Adrenal gland (tissue), 12 donors: ENCODE results near the gene GBA3. TPM values are rescaled to one million over a fixed set of nuclear protein-coding genes. Genes with fewer than 3 reads are reported as not detected.

Source experiments
- DNase-seq, 7 donors: peaks; one replicate each; pipeline ENCODE4 v3.0.0-alpha.2; 2019 to 2020
- H3K27ac ChIP-seq, 5 donors: fragments of 200-600 bp; sonication (generic) in 4 of 5; 1 replicate in 3 of 5; 2 replicates in 2 of 5; pipeline versions ENCODE4 v1.5.1 to v1.8.0; 2016 to 2020; ENCODE audit warnings: mild to moderate bottlenecking in 1 of 5
- H3K27me3 ChIP-seq: fragments of 200-600 bp; 2 replicates; pipeline ENCODE4 v1.8.0; 2021
- H3K36me3 ChIP-seq, 2 donors: fragments of 200-600 bp; replicated peaks in 1 of 2; 1 replicate in 1 of 2; 2 replicates in 1 of 2; pipeline versions ENCODE4 v1.5.1 to v1.8.0; 2018 to 2022
- H3K4me1 ChIP-seq, 2 donors: fragments of 200-600 bp; replicated peaks in 1 of 2; 1 replicate in 1 of 2; 2 replicates in 1 of 2; pipeline versions ENCODE4 v1.5.1 to v1.8.0; 2018 to 2021
- H3K4me3 ChIP-seq, 4 donors: fragments of 200-600 bp; sonication (generic) in 3 of 4; one replicate each; pipeline ENCODE4 v1.5.1; 2016 to 2018
- H3K9me3 ChIP-seq, 3 donors: fragments of 200-600 bp; sonication (generic) in 1 of 3; replicated peaks in 1 of 3; 1 replicate in 2 of 3; 2 replicates in 1 of 3; pipeline versions ENCODE4 v1.5.1 to v1.8.0; 2016 to 2021
- POLR2A ChIP-seq, 2 donors: fragments of 450-650 bp; IDR thresholded peaks; one replicate each; pipeline ENCODE4 v1.6.1; 2017; ENCODE audit warnings: antibody characterized with exemption in 2 of 2, mild to moderate bottlenecking in 2 of 2, moderate library complexity in 1 of 2
- WGBS, 4 donors: extraction: QIAGEN DNeasy Blood & Tissue Kit in 2 of 4; methylation state at CpG; one replicate each; pipeline versions ENCODE4 v1.1.5 to v1.1.7; 2013 to 2017; 5-methylcytosine and 5-hydroxymethylcytosine counted together
- intact Hi-C, 2 donors: fragments of 100-400 bp; cut with DNase I; formaldehyde crosslinking; loops; one replicate each; pipeline versions ENCODE4 v1.14.1 to v1.15.0; 2022 to 2023
- polyA plus RNA-seq, 3 donors: library from polyadenylated mRNA; stranded (reverse); fragments of 200-250 nt in 2 of 3; fragments of 350-450 nt in 1 of 3; fragmentation: Illumina TruSeq in 1 of 3; extraction: RNeasy Lipid Tissue Mini Kit (QIAGEN cat#74804) in 1 of 3; gene quantifications; one replicate each; pipeline ENCODE4 v1.2.3, GENCODE V29; 2013 to 2014
- total RNA-seq, 9 donors: library from RNA; depleted of rRNA in 4 of 9; stranded (reverse); fragments of >200 nt in 4 of 9; fragments of 120-200 nt in 1 of 9; fragmentation: NEBNext Ultra II Directional in 1 of 9; extraction: Animal tissue kit (Norgen Biotek cat#: 25700) in 1 of 9; gene quantifications; one replicate each; pipeline versions ENCODE4 v1.1.0 to v1.2.4, GENCODE V29; 2013 to 2023
- TF ChIP-seq, protein P1 (sequence below), 6 experiments: fragments of 450-650 bp in 4 of 6; fragments of 200-600 bp in 2 of 6; sonication (generic) in 1 of 6; IDR thresholded peaks; 1 replicate in 5 of 6; 2 replicates in 1 of 6; pipeline versions ENCODE4 v1.5.1 to v1.8.0; 2016 to 2021; ENCODE audit warnings: antibody characterized with exemption in 6 of 6, mild to moderate bottlenecking in 2 of 6, moderate library complexity in 1 of 6
- donor health status: healthy with polysubstance abuse.
- donor health status: Bipolar disorder and iron deficiency.
- donor health status: DM: yes; HTN: yes; CAD: no.
- donor health status: DM: no; HTN: no; CAD: no.
- donor health status: DM: no; HTN: no; CAD: no.
- donor health status: DM: yes; HTN: yes; CAD: no.

GBA3 gene
- total and polyA plus RNA-seq, 12 donors: 0.07 to 0.45 (median 0.15) TPM; not detected in 6

DNA sequence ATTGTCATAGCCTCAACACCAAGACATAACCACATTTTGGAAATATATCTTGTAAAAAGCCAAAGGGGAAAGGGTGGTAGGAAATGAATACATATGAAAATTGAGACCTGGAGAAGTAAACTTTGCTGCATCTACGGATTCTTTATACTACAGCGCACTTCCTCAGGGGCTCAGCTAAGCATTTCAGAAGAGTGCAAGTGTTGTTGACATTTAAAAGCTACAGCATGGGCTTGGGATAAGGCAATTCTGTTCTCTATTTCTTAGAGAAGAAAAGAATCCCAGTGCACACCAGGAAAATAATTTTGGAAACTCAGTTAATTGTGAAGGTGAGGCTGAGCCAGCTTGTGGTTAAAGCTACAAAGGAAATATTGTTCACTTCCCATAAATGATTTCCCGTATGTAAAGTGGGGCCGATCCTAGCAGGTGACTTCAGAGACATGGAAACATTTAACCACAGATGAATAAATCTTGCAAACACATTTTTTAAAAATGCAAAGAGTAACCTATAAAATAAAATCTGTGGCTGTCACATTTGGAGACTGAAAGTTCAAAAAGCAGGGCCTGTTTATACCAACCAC lies 12.6 kb upstream of the GBA3 start:
- Histone ChIP-seq H3K27me3 (no peaks in the 10 kb centered on the region), H3K36me3 (no peaks in the 10 kb centered on the region), H3K9me3 (no peaks in the 10 kb centered on the region), H3K4me1 (no peaks in the 10 kb centered on the region), H3K27ac (no peak overlapping the region), H3K4me3 (no peak overlapping the region)
- intact Hi-C loops: loop anchor here in 1 of 2 donors (10.0 kb wide), 1 partner anchor 875 kb away; no protein-coding TSS in a partner anchor
- no peak for DNase-seq
- 59 to 70% (median 63%) methylated on average over 4 of the region's 4 CpGs for WGBS, 4 donors
- no peak for TF ChIP-seq POLR2A (IDR thresholded peaks at IDR 0.05)
- TF ChIP-seq, protein P1, sequence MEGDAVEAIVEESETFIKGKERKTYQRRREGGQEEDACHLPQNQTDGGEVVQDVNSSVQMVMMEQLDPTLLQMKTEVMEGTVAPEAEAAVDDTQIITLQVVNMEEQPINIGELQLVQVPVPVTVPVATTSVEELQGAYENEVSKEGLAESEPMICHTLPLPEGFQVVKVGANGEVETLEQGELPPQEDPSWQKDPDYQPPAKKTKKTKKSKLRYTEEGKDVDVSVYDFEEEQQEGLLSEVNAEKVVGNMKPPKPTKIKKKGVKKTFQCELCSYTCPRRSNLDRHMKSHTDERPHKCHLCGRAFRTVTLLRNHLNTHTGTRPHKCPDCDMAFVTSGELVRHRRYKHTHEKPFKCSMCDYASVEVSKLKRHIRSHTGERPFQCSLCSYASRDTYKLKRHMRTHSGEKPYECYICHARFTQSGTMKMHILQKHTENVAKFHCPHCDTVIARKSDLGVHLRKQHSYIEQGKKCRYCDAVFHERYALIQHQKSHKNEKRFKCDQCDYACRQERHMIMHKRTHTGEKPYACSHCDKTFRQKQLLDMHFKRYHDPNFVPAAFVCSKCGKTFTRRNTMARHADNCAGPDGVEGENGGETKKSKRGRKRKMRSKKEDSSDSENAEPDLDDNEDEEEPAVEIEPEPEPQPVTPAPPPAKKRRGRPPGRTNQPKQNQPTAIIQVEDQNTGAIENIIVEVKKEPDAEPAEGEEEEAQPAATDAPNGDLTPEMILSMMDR (IDR thresholded peaks at IDR 0.05): no peak

DNA sequence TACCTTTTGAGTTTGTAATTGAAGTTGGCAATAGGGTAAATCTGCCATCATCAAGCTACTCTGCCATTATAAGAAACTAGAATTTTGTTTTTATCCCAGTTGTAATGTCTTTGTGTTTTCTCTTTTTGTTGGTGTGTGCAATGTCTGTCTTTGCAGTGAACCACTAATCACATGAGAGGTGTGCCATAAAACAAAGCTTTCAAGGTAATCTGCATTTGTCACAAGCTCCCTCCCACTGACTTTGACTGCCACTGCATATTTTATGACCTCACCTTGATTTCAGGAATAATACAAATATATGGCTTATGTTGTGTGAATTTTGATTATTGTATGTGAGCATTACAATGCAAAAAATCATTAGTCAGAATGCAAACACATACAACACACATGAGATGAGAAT lies 9.0 kb upstream of the GBA3 start:
- no peak for DNase-seq
- Histone ChIP-seq H3K27ac (no peak overlapping the region), H3K4me3 (no peak overlapping the region), H3K4me1 (no peaks in the 10 kb centered on the region), H3K27me3 (no peaks in the 10 kb centered on the region), H3K9me3 (no peaks in the 10 kb centered on the region), H3K36me3 (no peaks in the 10 kb centered on the region)
- TF ChIP-seq POLR2A (IDR thresholded peaks at IDR 0.05): no peak
- TF ChIP-seq, protein P1 (IDR thresholded peaks at IDR 0.05): no peak
- intact Hi-C loops: loop anchor here in 1 of 2 donors (10.0 kb wide), 1 partner anchor 879 kb away; no protein-coding TSS in a partner anchor

DNA sequence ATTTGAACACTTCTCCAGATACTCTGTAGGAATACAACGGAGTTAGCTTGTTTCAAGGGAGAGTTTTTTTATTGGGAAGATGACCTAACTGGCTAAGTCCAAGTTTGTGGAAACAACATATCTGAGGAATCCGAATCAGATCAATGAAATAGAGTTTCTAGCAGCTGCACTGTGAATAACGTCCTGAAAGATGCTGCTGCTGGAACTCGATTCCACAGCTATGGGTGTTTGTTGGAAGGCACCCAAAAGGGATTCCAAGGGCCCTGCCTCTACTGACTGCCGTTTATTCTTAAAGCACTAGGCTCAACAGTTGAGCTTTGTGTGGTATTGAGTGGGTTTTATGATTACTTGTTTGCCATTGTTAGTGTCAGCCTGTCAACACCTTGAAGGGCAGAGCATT lies 6.6 kb upstream of the GBA3 start:
- no peaks in the 10 kb centered on the region for H3K27me3 ChIP-seq
- no peaks in the 10 kb centered on the region for H3K36me3 ChIP-seq
- WGBS, 4 donors: 63 to 81% (median 67%) methylated on average over 5 of the region's 5 CpGs
- no peak for DNase-seq
- H3K27ac ChIP-seq: no peak overlapping the region
- H3K9me3 ChIP-seq: no peaks in the 10 kb centered on the region
- H3K4me1 ChIP-seq: no peaks in the 10 kb centered on the region
- intact Hi-C loops: loop anchor here in 1 of 2 donors (10.0 kb wide), 1 partner anchor 881 kb away; no protein-coding TSS in a partner anchor
- no peak for TF ChIP-seq POLR2A (IDR thresholded peaks at IDR 0.05)
- TF ChIP-seq, protein P1 (IDR thresholded peaks at IDR 0.05): no peak
- H3K4me3 ChIP-seq: no peak overlapping the region

DNA sequence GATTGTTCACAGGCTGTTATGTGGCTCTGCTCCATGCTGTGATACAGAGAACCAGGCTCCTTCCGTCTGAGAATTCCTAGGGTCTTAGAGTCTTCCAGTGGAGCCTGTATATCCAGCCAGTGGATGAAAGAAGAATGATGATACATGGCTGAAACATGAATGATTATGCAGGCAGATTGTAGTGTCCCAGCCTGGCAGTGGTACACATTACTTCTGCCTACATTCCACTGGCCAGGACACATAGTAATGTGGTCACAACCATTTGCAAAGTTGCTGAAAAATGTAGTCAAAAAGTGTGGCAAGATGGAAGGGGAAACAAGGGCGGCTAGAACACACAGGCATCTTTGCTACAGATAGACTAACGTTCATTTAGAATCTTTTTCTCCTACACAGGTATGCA lies 4.5 kb upstream of the GBA3 start:
- 76 to 82% (median 79%) methylated on average over 3 of the region's 3 CpGs for WGBS, 4 donors
- H3K36me3 ChIP-seq: no peaks in the 10 kb centered on the region
- H3K27ac ChIP-seq: no peak overlapping the region
- DNase-seq: no peak
- TF ChIP-seq POLR2A (IDR thresholded peaks at IDR 0.05): no peak
- TF ChIP-seq, protein P1 (IDR thresholded peaks at IDR 0.05): no peak
- intact Hi-C loops: loop anchor here in 1 of 2 donors (10.0 kb wide), 1 partner anchor 883 kb away; no protein-coding TSS in a partner anchor
- H3K4me1 ChIP-seq: no peaks in the 10 kb centered on the region
- no peaks in the 10 kb centered on the region for H3K9me3 ChIP-seq
- H3K27me3 ChIP-seq: no peaks in the 10 kb centered on the region
- no peak overlapping the region for H3K4me3 ChIP-seq
